Measurements from ENCODE around the gene TXNL4B.

- TF ChIP-seq EZH2 (IDR thresholded peaks at IDR 0.05) (no peak), POLR2AphosphoS5 (IDR thresholded peaks at IDR 0.05; ENCODE audit: borderline replicate concordance, low read depth, low read length) (no peak)
Observed at GRCh38 chr16:72128701-72129100, 35.3 kb upstream of the TXNL4B start.
